GM12891 (cell line): Measurements from ENCODE around the gene TRNP1. TPM values are rescaled to one million over a fixed set of nuclear protein-coding genes. Genes with fewer than 3 reads are reported as not detected.
"Not testable (repeated sequence)": the region's sequence is repeated elsewhere in the genome, so short reads cannot be mapped to it uniquely, and the experiment has no call there.

ENCODE experiments used
- DNase-seq: peaks from one replicate; pipeline ENCODE4 v3.0.0; 2011; ENCODE audit warnings: low spot score; ENCODE audit not compliant: insufficient read length
- FAIRE-seq: peaks from 2 replicates; lab custom pipeline; 2011; peaks lifted over from hg19 to GRCh38; lab: Jason Lieb, UNC
- PAX5 ChIP-seq: IDR thresholded peaks from 2 replicates; pipeline ENCODE4 v1.6.1; 2011; ENCODE audit warnings: low read length, moderate library complexity, mild to moderate bottlenecking; ENCODE audit not compliant: insufficient read depth, severe bottlenecking
- POLR2A ChIP-seq: IDR thresholded peaks from 2 replicates; pipeline ENCODE4 v1.6.1; 2011; ENCODE audit warnings: low read depth, low read length, control low read depth
- POLR2AphosphoS5 ChIP-seq: IDR thresholded peaks from 2 replicates; pipeline ENCODE4 v1.6.1; 2011; ENCODE audit warnings: low read depth, low read length, control low read depth
- POU2F2 ChIP-seq: IDR thresholded peaks from 2 replicates; pipeline ENCODE4 v1.6.1; 2011; ENCODE audit warnings: low read depth, mild to moderate bottlenecking, control low read depth, low read length, moderate library complexity
- SPI1 ChIP-seq: IDR thresholded peaks from 2 replicates; pipeline ENCODE4 v1.6.1; 2011; ENCODE audit warnings: low read depth, low read length, control low read depth
- TAF1 ChIP-seq: IDR thresholded peaks from 2 replicates; pipeline ENCODE4 v1.6.1; 2011; ENCODE audit warnings: low read depth, low read length, control low read depth
- polyA plus RNA-seq: library from polyadenylated mRNA; unstranded; fragments of >200 nt; gene quantifications from one replicate; pipeline ENCODE4 v1.2.1, GENCODE V29; 2012; ENCODE audit warnings: low read depth, missing spikeins, inconsistent platforms; ENCODE audit not compliant: missing spikeins

Gene TRNP1
- polyA plus RNA-seq, result 0.06 TPM

- DNase-seq, result peak; percentile 88
- FAIRE-seq, result no peak
- no peak for TF ChIP-seq POLR2A
- no peak for TF ChIP-seq PAX5
- TF ChIP-seq SPI1, result no peak
- TF ChIP-seq POU2F2, result no peak
- no peak for TF ChIP-seq POLR2AphosphoS5
- TF ChIP-seq TAF1, result no peak
These were observed at the start of gene TRNP1 for GRCh38 chr1:26993237-26994019. TRNP1 (plus strand) TSS chr1:26993692; CDS start chr1:26993787, 95 bp downstream.

GRCh38 chr1:26945138-26945537 lies 48.4 kb upstream of the TRNP1 start:
- TF ChIP-seq POU2F2, result no peak
- no peak for TF ChIP-seq POLR2AphosphoS5
- no peak for TF ChIP-seq POLR2A
- DNase-seq (no peak), FAIRE-seq (no peak)

DNA sequence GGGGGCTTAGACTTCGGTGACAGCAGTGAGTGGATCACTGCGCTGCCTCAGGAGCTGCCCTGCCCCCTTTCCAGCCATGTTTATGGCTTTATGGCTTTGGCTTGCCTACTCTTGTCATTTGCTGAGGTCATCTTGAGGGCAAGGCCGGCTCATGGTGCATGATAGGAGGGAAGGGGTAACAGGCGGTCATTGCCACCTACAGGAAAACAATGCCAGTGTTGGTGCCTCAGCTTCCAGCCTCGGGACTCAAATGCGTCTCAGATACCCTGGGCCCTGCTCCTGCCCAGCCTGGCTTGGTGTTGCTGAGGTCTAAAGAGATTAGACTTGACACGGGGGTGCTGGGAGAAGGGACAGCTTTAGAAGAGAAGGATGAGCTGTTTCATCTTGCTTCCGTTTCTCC lies 47.8 kb upstream of the TRNP1 start:
- FAIRE-seq, result no peak
- TF ChIP-seq POLR2A (no peak), POU2F2 (no peak), POLR2AphosphoS5 (no peak), SPI1 (no peak), PAX5 (no peak), TAF1 (no peak)
- no peak for DNase-seq

DNA sequence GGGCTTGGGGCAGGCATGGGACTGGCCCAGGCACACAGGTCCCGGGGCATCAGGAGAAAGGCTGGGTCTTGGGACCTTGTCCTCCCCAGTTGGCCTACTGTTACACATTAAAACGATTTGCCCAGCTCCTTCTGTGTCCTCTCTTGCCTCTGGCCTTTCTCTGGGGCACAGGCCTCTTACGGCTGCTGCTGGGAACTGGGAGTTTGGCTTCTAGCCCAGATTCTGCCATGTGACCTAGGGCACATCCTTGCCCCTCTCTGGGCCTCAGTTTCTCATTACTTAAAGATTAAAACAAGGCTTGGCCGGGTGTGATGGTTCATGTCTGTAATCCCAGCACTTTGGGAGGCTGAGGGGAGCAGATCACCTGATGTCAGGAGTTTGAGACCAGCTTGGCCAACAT lies 47.2 kb upstream of the TRNP1 start:
- FAIRE-seq, result no peak
- TF ChIP-seq POLR2A, result no peak
- TF ChIP-seq TAF1, result no peak
- no peak for TF ChIP-seq POU2F2
- no peak for TF ChIP-seq POLR2AphosphoS5
- TF ChIP-seq SPI1, result no peak
- TF ChIP-seq PAX5, result no peak
- DNase-seq, result no peak

GRCh38 chr1:26948725-26949057 lies 44.8 kb upstream of the TRNP1 start:
- not testable (repeated sequence) for FAIRE-seq, DNase-seq

- DNase-seq (no peak), FAIRE-seq (no peak)
- TF ChIP-seq POLR2AphosphoS5 (0 out of 2 replicates have a peak, but pooled peaks have one; percentile 22), POU2F2 (no peak), TAF1 (no peak), SPI1 (no peak), POLR2A (no peak)
These were observed 44.1 kb upstream of the TRNP1 start for GRCh38 chr1:26949266-26949925.

- FAIRE-seq, result no peak
These were observed 43.6 kb upstream of the TRNP1 start for GRCh38 chr1:26949926-26950319.

DNA sequence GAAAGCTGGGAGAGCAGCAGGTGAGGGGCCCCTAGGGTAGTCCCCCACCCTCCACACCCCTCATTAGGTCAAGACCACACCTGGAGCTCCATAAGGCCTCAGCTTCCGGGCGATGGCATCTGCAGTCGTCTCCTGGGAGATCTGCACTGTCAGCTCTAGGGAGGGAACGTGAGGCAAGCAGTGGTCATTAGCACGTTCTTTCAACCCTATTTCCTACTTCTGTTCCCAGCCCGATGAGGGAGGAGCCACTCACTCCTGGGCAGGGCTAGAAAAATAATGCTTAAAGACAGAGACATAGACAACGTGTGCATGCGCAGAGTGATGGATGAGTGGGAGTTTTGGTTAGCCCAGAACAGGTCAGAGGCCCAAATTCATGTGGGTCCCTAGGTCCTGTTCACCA lies 42.9 kb upstream of the TRNP1 start:
- no peak for TF ChIP-seq PAX5
- TF ChIP-seq POU2F2, result no peak
- TF ChIP-seq POLR2AphosphoS5, result no peak
- no peak for TF ChIP-seq SPI1
- TF ChIP-seq POLR2A, result no peak
- TF ChIP-seq TAF1, result no peak
- no peak for FAIRE-seq
- no peak for DNase-seq

More at GRCh38 chr1:26949926-26950319, 43.6 kb upstream of the TRNP1 start:
- TF ChIP-seq POU2F2 (no peak), SPI1 (no peak), POLR2A (no peak), POLR2AphosphoS5 (no peak), TAF1 (no peak), PAX5 (no peak)
- no peak for DNase-seq

DNA sequence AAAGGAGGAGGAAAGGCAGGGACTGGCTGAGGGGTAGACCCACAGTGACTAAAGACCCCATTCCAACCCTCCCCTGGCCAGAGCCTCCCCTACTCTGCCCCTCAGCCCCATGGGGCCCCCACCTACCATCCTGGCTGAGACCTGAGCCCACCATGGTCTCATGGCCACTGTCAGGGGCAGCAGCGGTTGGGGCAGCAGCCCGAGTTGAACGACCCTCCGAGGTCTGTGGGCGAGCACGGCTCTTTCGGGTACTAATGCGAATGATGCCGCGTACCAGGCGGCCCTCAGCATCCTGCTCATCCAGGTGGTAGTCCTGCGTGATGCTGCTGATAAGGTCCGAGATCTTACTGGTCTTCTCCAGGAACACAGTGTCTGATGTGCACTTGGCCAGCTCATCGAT lies 42.3 kb upstream of the TRNP1 start:
- DNase-seq, result no peak
- TF ChIP-seq POU2F2, result no peak
- no peak for TF ChIP-seq TAF1
- TF ChIP-seq PAX5, result no peak
- TF ChIP-seq POLR2A, result no peak
- no peak for TF ChIP-seq SPI1
- no peak for TF ChIP-seq POLR2AphosphoS5
- no peak for FAIRE-seq

- FAIRE-seq (no peak), DNase-seq (no peak)
- no peak for TF ChIP-seq SPI1
- TF ChIP-seq POU2F2, result no peak
- TF ChIP-seq TAF1, result no peak
- no peak for TF ChIP-seq POLR2AphosphoS5
- no peak for TF ChIP-seq POLR2A
- no peak for TF ChIP-seq PAX5
These were observed 41.5 kb upstream of the TRNP1 start for GRCh38 chr1:26951821-26952497.
